GM19099 (cell line): ENCODE data around the gene EPN3.

ENCODE experiments used
- POLR2A ChIP-seq: IDR thresholded peaks from 3 replicates; pipeline ENCODE4 v1.6.1; 2011; ENCODE audit warnings: low read depth; ENCODE audit not compliant: insufficient read length; ENCODE audit errors: extremely low read depth

Gene EPN3

DNA sequence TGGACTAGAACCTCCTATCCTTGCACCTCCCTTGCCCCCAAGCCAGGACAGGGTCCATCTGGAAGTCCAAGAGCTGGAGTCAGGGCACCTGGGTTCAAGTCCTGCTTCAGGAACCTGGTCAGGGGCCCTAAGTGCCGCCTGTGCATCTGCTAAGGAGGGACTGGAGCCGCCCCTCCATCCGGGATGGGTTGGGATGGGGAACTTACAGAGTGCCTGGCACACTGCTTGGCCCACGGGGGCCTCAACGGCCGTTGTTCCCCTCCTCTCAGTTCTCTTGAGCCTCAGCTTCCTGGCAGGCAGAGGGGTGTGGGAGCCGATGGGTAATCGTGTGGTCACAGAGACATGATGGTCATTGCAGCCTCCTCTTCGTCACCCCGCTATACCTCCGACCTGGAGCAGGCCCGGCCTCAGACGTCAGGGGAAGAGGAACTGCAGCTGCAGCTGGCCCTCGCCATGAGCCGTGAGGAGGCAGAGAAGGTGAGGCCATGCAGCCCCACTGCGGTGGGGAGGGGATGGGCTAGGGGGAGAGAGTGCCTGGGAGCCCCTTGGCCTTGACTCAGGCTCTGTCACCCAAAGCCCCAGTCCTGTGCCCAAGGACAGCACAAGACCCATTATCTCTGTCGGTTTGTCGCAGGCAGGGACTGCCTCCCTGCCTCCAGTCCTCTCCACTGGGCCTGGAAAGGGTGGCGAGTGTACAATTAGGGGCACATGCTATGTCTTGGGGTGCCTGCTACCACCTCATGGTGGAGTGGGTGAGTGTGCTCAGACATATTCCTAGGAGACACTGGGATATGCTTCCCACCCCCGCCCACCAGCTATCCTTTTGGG, 5.4 kb downstream of the EPN3 start:
- TF ChIP-seq POLR2A: no peak

GRCh38 chr17:50538549-50539410, 6.2 kb downstream of the EPN3 start:
- no peak for TF ChIP-seq POLR2A

DNA sequence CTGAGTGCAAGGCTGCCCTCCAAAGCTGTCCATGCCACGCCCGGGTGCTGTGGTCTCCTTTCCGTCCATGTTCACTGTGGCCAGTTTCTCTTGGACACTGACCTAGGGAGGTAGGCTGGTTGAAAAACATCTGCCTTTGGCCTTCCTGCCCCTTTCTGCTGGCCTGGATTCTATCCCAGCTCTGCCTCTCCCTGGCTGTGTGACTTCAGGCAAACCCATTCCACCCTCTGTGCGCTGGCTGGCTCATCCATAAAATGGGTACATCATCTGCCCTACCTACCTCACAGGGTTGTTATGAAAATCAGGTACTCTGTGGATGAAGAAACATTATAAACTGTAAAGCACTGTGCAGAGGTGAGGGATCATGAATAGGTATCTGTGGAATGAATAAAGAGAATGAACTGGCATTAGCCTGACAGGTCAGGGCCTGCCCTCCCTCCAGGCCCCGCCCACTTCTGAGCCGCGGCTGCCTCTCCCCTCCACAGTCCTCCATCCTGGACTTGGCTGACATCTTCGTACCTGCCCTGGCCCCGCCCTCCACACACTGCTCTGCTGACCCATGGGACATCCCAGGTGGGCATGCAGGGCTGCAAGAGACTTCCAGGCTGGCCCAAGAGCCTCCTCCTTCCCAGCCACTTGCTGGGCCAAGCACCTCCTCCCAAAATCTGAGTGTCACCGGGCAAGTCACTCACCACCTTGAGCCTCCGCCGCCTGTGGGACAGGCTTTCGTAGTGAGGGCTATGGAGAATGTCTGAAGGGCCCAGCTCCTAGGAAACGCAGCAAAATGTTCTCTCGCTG, 7.4 kb downstream of the EPN3 start:
- no peak for TF ChIP-seq POLR2A

- TF ChIP-seq POLR2A: no peak
Observed at GRCh38 chr17:50540560-50541401, 8.2 kb downstream of the EPN3 start.

GRCh38 chr17:50541402-50541715, 8.8 kb downstream of the EPN3 start:
- no peak for TF ChIP-seq POLR2A

- TF ChIP-seq POLR2A: no peak
Observed at GRCh38 chr17:50541716-50542688, 9.5 kb downstream of the EPN3 start.

GRCh38 chr17:50542795-50543774, 10.6 kb downstream of the EPN3 start:
- no peak for TF ChIP-seq POLR2A

DNA sequence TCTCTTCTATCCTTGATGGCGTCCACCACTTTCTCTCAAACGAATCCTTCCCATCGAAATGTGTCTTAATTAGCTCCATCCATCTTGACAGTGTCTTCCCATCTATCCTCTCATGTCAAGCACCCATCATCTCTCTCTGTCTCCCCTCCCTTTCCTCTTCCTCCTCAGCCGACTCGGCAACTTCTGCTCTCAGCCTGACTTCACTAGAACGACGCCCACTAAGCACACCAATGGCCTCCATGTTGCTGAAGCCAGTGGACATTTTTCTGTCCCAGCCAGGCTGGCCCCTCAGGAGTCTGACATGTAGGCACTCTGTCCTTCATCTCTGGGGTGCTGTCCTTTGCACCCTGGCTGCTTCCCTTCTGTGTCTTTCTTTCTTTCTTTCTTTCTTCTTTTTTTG, 12.0 kb downstream of the EPN3 start:
- TF ChIP-seq POLR2A: no peak

- TF ChIP-seq POLR2A: no peak
Observed at GRCh38 chr17:50545311-50545710, 12.8 kb downstream of the EPN3 start.

- TF ChIP-seq POLR2A: no peak
Observed at GRCh38 chr17:50546701-50547034, 14.1 kb downstream of the EPN3 start.

GRCh38 chr17:50547035-50547735, 14.7 kb downstream of the EPN3 start, which contains the start of gene SPATA20:
TSS of gene SPATA20 (plus strand) at chr17:50547174. CDS start at chr17:50547209, 35 bp downstream.
- TF ChIP-seq POLR2A: peak; percentile 73

- no peak for TF ChIP-seq POLR2A
Observed at GRCh38 chr17:50547736-50548083, 15.2 kb downstream of the EPN3 start.
